ENCODE measurements around the gene RAB44.

GRCh38 chr6:36678488-36679042 is 19.1 kb upstream of the RAB44 start, which contains the start of gene CDKN1A:
- TF ChIP-seq POLR2A (IDR thresholded peaks at IDR 0.05; ENCODE audit: low read depth, low read length) = peak; percentile 98
- peak; percentile 98 for TF ChIP-seq POLR2AphosphoS5 (IDR thresholded peaks at IDR 0.05; ENCODE audit: low read depth, low read length)
- TF ChIP-seq TAF1 (IDR thresholded peaks at IDR 0.05; ENCODE audit: low read depth, low read length) = peak; percentile 90
- TF ChIP-seq PAX5 (IDR thresholded peaks at IDR 0.05; ENCODE audit: insufficient read depth, low read length, severe bottlenecking) = peak; percentile 6
- TF ChIP-seq SPI1 (IDR thresholded peaks at IDR 0.05; ENCODE audit: low read depth, low read length) = no peak
- TF ChIP-seq POU2F2 (IDR thresholded peaks at IDR 0.05; ENCODE audit: low read depth, low read length) = peak; percentile 91

Measured in GM12891 (cell line).